NK-92 treated with Interleukin-12 subunit alpha and Interleukin-12 subunit beta, amount 100 ng/mL, for 24 hours (cell line): ENCODE measurements around the gene TPSG1.
"Not testable (repeated sequence)": the region's sequence is repeated elsewhere in the genome, so short reads cannot be mapped to it uniquely, and the experiment has no call there.

Source experiments
- DNase-seq: peaks from one replicate; lab custom pipeline; 2025; lab: John Stamatoyannopoulos, UW

TPSG1 gene

DNA sequence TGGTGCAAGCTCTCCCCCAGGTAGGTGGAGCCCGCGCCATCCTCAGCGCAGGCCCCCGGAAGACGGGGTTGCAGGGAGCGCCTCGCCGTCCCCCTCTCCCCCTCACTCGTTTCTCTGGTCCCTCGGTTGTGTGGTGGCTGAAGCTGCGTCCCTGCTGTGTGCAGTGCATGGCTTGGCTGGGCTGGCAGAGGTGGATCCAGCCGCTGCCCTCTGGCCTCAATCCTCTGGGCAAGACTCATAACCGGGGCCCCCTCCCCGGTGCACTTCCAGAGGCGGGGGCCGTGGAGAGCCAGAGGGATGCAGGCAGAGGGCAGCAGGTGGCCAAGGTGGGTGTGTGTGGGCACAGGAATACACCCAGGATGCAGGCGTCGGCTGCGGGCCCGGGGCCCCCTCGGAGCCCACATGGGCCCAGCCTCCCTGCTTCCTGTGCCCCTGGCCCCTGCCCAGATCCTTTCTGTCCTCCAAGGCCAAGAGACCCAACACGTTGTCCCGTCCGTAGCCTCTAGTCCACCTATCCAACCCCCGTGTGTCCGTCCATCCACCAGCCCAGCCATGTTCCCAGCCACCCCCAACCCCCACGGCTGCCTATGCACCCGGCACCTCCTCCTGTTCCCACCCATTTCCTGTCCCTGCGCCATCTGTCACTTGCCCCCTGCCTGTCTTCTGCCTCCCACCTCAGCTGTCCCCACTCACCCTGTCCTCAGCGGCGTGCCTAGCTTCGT, 9.3 kb downstream of the TPSG1 start:
- DNase-seq, result no peak

DNA sequence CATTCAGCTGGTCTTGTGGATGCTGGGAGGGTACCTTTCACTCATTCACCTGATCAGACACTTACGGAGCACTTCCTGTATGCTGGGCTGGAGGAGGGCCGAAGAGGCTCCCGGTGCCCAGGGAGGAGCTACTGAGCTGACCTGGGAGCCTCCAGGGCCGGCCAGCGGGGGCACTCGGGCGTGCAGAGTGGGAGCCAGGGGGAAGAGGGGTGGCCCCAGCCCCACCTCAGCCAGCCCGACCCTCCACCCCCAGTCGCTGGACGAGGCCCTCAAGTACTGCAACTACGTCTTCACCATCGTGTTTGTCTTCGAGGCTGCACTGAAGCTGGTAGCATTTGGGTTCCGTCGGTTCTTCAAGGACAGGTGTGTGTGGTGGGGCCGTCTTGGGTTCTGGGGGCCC, 10.3 kb downstream of the TPSG1 start:
- DNase-seq, result no peak

DNA sequence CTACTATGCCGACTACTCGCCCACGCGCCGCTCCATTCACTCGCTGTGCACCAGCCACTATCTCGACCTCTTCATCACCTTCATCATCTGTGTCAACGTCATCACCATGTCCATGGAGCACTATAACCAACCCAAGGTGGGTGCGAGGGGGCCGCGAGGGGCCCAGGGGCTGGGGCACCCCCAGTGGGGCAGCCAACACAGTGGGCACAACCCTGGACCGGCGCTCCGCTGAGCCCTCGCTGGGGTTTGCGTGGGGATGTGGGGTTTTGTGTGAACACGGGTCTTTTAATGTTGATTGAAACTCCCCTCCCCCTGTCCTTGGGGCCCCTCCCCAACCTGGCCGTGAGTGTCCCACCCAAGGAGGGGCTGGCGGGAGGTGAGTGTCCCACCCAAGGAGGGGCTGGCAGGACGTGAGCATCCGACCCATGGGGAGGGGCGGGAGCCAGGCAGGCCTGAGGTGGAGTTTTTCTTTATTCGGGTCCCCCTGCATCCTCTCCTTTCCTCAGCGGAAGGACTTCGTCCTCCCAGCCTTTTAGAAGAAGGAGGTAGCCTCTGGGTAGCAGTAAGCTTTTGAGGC, 11.2 kb downstream of the TPSG1 start:
- no peak for DNase-seq

DNA sequence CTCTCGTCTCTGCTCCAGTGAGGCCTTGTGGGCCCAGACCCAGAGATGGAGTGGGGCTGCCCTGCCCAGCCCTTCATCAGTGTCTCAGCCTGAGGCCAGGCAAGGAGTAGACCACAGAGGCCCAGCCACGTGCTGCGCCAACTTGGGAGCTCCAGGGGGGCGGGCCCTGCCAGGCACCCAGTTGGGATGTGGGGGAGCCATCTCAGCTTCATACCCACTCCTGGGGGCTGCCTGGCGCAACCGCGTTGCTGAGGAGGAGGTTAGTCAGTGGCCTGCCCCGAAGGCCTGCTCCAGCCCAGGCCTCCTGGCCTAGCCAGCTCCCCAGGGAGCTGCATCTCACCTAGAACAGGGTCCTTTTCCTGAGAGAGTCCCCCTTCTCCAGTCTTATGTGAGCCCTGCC, 11.8 kb downstream of the TPSG1 start:
- DNase-seq, result no peak

DNA sequence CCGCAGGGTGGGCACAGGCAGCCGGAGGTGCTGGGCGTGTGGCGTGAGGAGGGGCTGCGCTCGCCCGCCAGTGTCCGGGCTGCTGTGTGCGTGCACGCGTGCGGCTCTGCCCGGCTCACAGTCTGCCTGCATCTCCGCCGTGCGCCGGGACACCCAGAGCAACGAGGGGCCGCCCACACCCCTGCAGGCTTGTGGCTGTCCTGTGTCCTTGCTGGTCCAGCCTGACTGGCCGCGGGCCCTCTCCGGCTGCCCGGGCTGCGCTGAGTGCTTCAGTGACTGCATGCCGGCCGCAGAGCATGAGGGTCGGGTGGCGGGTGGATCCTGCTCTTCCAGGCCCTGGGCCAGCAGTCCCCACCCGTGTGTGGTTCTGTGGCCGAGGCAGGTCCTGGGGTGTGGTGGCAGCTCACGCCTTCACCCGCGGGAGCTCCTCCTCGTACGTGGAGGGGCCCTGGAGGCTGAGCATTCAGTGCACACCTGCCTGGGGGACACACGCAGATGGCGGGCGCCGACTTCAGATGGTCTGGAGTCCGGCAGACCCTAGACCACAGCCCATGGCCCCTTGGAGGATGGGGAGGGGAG, 12.4 kb downstream of the TPSG1 start:
- DNase-seq, result no peak

DNA sequence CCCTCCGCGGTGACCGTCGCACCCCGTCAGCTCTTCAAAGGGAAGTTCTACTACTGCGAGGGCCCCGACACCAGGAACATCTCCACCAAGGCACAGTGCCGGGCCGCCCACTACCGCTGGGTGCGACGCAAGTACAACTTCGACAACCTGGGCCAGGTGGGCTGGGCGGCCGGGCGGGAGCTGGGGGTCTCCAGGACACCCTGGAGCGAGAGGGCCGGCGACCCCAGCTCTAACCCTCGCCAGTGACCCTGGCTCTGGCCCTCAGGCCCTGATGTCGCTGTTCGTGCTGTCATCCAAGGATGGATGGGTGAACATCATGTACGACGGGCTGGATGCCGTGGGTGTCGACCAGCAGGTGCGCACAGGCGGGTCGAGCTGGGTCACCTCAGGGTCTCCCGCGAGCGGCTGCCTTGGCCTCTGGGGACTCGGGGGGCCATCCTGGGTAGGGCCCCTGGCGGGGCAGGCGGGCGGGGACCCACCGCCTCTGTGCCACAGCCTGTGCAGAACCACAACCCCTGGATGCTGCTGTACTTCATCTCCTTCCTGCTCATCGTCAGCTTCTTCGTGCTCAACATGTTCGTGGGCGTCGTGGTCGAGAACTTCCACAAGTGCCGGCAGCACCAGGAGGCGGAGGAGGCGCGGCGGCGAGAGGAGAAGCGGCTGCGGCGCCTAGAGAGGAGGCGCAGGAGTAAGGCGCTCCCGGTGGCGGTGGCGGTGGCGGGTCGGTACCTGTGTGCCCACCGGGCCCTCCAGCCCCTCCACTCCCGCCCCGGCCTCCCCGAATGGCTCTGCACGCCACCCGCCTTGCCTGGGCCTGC, 13.4 kb downstream of the TPSG1 start:
- DNase-seq, result no peak

DNA sequence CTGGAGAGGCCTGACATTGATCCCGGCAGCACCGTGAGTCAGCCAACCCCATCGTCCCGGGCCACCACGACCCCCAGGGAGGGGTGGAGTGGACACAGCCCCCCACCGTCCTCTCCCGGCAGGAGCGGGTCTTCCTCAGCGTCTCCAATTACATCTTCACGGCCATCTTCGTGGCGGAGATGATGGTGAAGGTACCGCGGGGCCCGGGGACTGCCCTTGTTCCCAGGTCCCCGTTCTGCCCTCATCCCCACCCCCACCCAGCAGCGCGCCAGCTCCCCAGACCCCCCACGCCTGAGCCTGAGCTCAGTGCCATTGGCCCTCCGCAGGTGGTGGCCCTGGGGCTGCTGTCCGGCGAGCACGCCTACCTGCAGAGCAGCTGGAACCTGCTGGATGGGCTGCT, 14.6 kb downstream of the TPSG1 start:
- no peak for DNase-seq

DNA sequence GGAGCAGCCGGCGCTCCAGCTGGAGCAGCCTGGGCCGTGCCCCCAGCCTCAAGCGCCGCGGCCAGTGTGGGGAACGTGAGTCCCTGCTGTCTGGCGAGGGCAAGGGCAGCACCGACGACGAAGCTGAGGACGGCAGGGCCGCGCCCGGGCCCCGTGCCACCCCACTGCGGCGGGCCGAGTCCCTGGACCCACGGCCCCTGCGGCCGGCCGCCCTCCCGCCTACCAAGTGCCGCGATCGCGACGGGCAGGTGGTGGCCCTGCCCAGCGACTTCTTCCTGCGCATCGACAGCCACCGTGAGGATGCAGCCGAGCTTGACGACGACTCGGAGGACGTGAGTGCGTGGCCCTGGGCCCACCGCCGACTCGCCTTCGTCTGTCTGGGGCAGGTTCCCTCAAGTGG, 16.0 kb downstream of the TPSG1 start:
- DNase-seq, result no peak

DNA sequence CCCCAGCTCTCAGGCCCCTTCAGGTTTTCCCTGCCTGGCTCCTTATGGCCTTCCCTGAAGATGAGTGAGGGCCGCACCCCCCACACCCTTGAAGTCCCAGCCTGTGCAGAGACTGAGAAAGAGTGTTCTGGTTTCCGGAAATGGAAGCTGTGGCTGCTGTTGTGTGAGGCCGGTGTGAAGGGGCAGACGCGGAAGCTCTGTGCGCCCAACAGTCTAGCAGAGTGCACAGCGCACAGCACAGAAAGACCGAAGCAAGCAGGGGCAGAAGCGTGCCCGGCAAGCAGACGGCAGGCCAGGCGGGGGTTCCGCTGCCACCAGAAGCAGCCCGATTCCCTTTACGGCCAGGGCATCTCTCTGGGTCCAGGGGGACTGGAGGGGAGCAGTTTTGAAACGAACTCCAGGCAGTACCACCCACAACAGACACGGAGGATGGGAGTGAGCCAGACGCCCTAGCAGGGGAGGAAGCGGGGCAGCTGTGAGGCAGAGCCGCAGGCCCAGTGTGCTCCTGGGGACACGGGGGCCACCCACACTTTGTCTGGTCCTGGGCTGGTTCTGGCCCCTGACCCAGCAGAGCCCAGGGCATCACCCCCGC, 16.7 kb downstream of the TPSG1 start:
- no peak for DNase-seq

DNA sequence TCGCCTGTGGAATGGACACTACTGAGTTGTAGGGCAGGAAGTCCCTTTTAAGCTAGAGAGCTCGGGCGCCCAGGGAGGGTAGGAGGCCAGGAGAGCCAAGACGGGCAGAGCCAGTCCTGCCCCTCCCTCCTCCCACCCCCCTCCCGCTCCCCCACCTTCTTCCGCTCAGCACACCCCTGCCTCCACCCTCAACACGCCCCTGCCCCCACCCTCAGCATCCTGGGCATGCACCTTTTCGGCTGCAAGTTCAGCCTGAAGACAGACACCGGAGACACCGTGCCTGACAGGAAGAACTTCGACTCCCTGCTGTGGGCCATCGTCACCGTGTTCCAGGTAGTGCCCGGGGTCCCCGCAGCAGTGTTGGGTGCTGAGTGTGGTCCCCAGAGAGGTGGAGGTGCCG, 18.3 kb downstream of the TPSG1 start:
- DNase-seq, result no peak

DNA sequence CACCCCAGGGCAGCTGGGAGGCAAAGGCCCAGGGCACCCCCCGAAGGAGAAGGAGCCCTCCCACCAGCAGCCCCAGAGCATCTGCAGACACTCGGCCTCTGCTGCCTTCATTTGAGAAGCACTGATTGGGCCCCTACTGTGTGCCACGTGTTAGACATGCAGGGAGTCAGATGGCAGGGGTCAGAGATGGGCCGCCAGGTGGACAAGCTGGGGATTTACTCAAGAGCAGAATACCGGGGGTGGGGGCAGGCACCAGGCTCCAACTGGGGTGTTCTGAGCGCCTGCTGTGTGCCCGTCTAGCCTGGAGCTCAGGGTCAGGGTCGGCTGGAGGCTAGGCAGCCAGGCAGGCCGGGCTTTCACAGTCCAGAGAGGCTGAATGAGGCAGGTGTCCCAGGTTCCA, 18.7 kb downstream of the TPSG1 start:
- DNase-seq, result no peak

DNA sequence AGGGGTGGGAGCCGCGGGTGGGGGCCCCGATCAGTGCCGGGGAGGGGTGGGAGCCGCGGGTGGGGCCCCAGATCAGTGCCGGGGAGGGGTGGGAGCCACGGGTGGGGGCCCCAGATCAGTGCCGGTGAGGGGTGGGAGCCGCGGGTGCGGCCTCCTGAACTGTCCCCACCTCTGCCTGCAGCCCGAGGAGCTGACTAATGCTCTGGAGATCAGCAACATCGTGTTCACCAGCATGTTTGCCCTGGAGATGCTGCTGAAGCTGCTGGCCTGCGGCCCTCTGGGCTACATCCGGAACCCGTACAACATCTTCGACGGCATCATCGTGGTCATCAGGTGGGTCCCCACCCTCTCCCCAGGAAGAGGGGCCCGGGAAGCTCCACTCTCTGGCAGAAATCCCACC, 20.1 kb downstream of the TPSG1 start:
- no peak for DNase-seq

DNA sequence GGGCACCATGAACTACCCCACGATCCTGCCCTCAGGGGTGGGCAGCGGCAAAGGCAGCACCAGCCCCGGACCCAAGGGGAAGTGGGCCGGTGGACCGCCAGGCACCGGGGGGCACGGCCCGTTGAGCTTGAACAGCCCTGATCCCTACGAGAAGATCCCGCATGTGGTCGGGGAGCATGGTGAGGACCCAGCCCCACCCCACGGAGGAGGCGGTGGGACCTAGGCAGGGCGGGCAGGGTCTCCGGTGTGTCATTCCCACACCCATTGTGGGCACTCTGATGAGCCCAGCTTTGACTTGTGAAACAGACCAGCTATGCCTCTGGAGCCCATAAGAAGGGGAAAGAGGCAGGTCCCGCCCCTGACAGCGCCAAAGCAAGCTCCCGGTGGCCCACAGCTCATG, 22.8 kb downstream of the TPSG1 start:
- no peak for DNase-seq

DNA sequence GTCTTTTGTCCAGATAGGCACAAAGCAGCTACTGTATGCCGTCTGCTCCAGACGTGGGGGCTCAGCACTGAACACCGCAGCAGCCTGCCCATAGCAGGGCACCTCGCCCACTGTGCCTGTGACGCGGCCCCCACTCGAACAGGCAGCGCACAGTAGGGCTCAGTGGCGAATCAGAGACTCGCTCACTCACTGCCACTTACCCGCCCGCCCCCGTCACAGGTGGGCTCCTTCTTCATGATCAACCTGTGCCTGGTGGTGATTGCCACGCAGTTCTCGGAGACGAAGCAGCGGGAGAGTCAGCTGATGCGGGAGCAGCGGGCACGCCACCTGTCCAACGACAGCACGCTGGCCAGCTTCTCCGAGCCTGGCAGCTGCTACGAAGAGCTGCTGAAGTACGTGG, 23.6 kb downstream of the TPSG1 start:
- DNase-seq, result no peak

DNA sequence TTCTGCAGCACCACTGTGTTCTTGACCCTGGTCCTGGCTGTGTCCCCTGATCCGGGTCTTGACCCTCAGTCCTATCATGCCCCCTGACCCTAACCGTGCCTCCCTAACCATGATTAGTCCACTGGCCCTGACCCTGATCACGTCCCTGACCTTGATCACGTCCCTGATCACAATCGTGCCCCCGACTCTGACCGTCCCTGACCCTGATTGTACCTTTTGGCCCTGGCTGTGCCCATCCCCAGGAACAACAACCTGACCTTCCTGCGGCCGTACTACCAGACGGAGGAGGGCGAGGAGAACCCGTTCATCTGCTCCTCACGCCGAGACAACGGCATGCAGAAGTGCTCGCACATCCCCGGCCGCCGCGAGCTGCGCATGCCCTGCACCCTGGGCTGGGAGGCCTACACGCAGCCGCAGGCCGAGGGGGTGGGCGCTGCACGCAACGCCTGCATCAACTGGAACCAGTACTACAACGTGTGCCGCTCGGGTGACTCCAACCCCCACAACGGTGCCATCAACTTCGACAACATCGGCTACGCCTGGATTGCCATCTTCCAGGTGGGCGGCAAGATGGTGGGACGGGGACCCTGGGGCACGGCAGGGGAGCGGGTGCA, 24.9 kb downstream of the TPSG1 start:
- DNase-seq, result no peak

DNA sequence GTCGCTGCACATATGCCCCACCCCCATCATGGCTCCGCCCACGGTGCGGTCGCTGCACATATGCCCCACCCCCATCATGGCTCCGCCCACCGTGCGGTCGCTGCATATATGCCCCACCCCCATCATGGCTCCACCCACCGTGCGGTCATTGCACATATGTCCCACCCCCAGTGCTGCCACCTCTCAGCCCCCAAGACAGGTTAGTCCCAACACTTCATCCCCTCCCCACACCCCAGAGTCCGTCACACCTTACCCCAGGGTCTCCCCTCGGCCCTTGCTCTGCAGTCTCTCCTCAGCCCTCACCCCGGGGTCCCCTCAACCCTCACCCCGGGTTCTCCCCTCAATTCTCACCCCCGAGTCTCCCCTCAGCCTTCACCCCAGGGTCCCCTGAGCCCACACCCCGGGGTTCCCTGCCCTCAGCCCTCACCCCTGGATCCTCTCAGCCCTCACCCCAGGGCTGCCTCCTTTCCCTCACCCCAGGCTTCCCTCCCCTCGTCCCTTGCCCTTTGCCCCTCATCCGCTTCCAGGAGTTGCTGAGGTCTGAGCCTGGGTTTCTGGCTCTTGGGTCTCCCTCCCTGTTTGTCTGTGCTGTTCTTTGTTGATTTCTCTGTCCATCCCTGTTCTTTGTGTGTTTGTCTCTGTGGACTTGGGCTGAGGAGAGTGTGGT, 25.6 kb downstream of the TPSG1 start:
- DNase-seq, result no peak

DNA sequence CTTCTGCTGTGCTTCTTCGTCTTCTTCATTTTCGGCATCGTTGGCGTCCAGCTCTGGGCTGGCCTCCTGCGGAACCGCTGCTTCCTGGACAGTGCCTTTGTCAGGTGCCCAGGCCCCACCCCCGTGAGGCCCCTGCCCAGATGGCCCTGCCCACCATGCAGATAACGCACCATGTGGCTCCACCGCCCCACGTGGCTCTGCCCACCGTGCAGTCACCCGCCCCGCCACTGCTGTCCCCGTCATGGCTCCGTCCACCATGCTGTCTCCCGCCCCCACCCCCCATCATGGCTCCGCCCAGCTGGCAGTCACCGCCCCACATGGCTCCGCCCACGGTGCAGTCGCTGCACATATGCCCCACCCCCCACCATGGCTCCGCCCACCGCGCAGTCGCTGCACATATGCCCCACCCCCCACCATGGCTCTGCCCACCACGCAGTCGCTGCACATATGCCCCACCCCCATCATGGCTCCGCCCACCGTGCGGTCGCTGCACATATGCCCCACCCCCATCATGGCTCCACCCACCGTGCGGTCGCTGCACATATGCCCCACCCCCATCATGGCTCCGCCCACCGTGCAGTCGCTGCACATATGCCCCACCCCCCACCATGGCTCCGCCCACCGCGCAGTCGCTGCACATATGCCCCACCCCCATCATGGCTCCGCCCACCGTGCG, 26.3 kb downstream of the TPSG1 start:
- not testable (repeated sequence) for DNase-seq

DNA sequence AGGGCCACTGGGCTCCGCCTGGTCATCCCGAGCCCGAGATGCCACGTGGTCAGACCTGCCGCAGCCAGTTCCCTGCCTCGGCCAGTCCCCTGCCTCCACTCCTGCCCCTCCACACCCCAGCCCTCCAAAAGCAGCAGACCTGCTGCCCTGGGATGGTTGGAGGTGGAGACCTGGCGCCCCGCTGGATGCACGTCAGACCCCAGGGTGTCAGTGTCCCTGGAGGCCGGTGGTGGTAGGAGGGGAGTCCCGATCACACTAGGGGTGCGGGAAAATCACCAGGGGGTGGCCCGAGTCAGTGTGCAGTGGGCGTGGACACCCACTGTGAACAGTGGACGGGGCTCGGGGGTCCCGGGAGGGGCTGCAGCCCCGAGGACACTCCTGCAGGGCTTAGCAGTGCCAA, 26.9 kb downstream of the TPSG1 start:
- DNase-seq, result no peak

DNA sequence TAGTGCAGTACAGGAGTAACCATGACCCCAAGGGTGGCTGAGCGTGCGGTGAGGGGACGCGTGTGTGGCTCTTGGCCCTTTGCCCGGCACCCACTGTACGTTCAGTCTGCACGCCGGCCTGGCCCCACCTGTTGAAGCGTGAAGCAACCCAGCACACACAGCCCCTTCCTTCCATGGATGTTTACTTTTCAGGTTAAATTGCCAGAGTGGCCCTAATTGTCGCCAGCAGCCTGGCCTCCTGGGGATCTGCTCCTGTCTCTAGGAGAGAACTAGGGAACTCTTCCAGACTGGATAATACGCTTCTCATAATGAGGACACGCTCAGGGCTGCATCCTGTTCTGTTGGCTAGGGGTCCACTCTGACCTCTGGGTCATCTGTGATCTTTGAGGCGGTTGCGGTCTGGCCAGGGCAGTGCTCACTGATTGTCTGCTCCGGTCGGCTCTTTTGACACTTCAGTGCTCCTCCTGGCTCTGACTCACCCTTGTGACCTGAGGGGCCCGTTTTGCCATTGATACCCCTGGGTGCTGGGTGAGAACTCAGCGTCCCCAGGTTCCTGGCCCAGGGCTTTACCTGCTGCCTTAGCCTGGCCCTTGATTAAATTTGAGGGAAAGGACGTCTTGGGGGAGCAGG, 27.7 kb downstream of the TPSG1 start:
- no peak for DNase-seq

DNA sequence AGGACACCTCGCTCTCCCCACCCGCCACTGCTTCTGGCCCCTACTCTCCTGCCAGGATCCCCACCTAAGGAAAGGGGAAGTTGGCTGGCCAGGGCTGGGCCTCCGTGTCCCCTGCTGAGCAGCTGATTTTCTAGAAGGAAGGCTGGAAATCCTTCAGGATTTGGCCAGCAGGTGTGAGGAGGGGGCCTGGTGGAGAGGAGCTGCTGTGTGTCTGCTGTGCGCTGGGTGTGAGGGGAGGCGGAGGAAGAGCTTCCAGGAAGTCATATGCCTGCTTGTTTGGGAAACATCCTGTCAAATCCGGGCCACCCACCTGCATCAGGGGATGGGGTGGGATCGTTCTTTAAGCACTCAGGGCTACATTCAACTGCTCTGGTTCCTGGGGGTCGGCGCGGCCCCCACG, 28.6 kb downstream of the TPSG1 start:
- no peak for DNase-seq

DNA sequence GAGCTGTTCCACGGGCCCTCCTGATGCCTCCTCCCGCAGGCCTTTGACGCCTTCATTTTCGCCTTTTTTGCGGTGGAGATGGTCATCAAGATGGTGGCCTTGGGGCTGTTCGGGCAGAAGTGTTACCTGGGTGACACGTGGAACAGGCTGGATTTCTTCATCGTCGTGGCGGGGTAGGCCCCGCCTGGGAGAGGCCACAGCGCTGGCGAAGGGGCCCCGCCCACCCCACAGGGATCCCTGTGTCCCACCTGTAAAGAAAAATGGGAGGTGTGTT, 29.7 kb downstream of the TPSG1 start:
- DNase-seq, result no peak
